ENCODE measurements around the gene UBE4A.

The UBE4A gene

GRCh38 chr11:118379497-118379896 is 20.1 kb downstream of the UBE4A start:
- Histone ChIP-seq H3K4me3 (ENCODE audit: low read depth, low read length, poor library complexity, severe bottlenecking) (no peak overlapping the region), H3K4me2 (ENCODE audit: low read length) (no peak overlapping the region), H3K4me1 (ENCODE audit: insufficient read depth, low read length, severe bottlenecking) (no peaks in the 10 kb centered on the region), H3K9ac (ENCODE audit: low read length) (no peak overlapping the region), H3F3A (ENCODE audit: insufficient read depth, low read length) (no peaks in the 10 kb centered on the region), H4K20me1 (ENCODE audit: insufficient read depth, low read length) (no peaks in the 10 kb centered on the region), H3K79me2 (ENCODE audit: insufficient read depth, low read length) (no peaks in the 10 kb centered on the region), H3K27ac (ENCODE audit: low read depth, low read length, poor library complexity, severe bottlenecking) (no peak overlapping the region), H3K9me2 (ENCODE audit: low read depth, low read length) (no peaks in the 10 kb centered on the region), H3K9me3 (ENCODE audit: low read length) (no peaks in the 10 kb centered on the region), H2AFZ (ENCODE audit: low read length) (no peak overlapping the region), H3K27me3 (ENCODE audit: insufficient read depth, low read length) (no peaks in the 10 kb centered on the region), H3K36me3 (ENCODE audit: insufficient read depth, low read length) (peaks cover 73% of the 10 kb centered on the region)
- TF ChIP-seq EZH2 (IDR thresholded peaks at IDR 0.05; ENCODE audit: borderline replicate concordance, low read length) = no peak
- no peak for TF ChIP-seq CTCF (IDR thresholded peaks at IDR 0.05; ENCODE audit: low read length)

- Histone ChIP-seq H3K4me3 (ENCODE audit: low read depth, low read length, poor library complexity, severe bottlenecking) (no peak overlapping the region), H3K36me3 (ENCODE audit: insufficient read depth, low read length) (peaks cover 78% of the 10 kb centered on the region), H3K9ac (ENCODE audit: low read length) (no peak overlapping the region), H3K4me1 (ENCODE audit: insufficient read depth, low read length, severe bottlenecking) (no peaks in the 10 kb centered on the region), H3K27me3 (ENCODE audit: insufficient read depth, low read length) (no peaks in the 10 kb centered on the region), H3K9me2 (ENCODE audit: low read depth, low read length) (no peaks in the 10 kb centered on the region), H3K27ac (ENCODE audit: low read depth, low read length, poor library complexity, severe bottlenecking) (no peak overlapping the region), H2AFZ (ENCODE audit: low read length) (no peak overlapping the region), H3K79me2 (ENCODE audit: insufficient read depth, low read length) (no peaks in the 10 kb centered on the region), H3F3A (ENCODE audit: insufficient read depth, low read length) (no peaks in the 10 kb centered on the region), H4K20me1 (ENCODE audit: insufficient read depth, low read length) (no peaks in the 10 kb centered on the region), H3K4me2 (ENCODE audit: low read length) (no peak overlapping the region), H3K9me3 (ENCODE audit: low read length) (no peaks in the 10 kb centered on the region)
- TF ChIP-seq CTCF (IDR thresholded peaks at IDR 0.05; ENCODE audit: low read length) = no peak
- no peak for TF ChIP-seq EZH2 (IDR thresholded peaks at IDR 0.05; ENCODE audit: borderline replicate concordance, low read length)
Measured at GRCh38 chr11:118380571-118380970, 21.2 kb downstream of the UBE4A start.

GRCh38 chr11:118382954-118383353 is 23.6 kb downstream of the UBE4A start:
- Histone ChIP-seq H3K4me1 (ENCODE audit: insufficient read depth, low read length, severe bottlenecking) (no peaks in the 10 kb centered on the region), H4K20me1 (ENCODE audit: insufficient read depth, low read length) (no peaks in the 10 kb centered on the region), H3F3A (ENCODE audit: insufficient read depth, low read length) (no peaks in the 10 kb centered on the region), H3K9me2 (ENCODE audit: low read depth, low read length) (no peaks in the 10 kb centered on the region), H3K79me2 (ENCODE audit: insufficient read depth, low read length) (no peaks in the 10 kb centered on the region), H3K27ac (ENCODE audit: low read depth, low read length, poor library complexity, severe bottlenecking) (no peak overlapping the region), H3K4me3 (ENCODE audit: low read depth, low read length, poor library complexity, severe bottlenecking) (no peak overlapping the region), H3K36me3 (ENCODE audit: insufficient read depth, low read length) (peaks cover 90% of the 10 kb centered on the region), H3K9ac (ENCODE audit: low read length) (no peak overlapping the region), H3K4me2 (ENCODE audit: low read length) (no peak overlapping the region), H2AFZ (ENCODE audit: low read length) (no peak overlapping the region), H3K9me3 (ENCODE audit: low read length) (no peaks in the 10 kb centered on the region), H3K27me3 (ENCODE audit: insufficient read depth, low read length) (no peaks in the 10 kb centered on the region)
- TF ChIP-seq CTCF (IDR thresholded peaks at IDR 0.05; ENCODE audit: low read length) (no peak), EZH2 (IDR thresholded peaks at IDR 0.05; ENCODE audit: borderline replicate concordance, low read length) (no peak)

All from OCI-LY1 (cell line).